Suppressor macrophage treated with lipopolysaccharide for 1 hour (primary cell): ENCODE data around the gene ACOX3.
A peak's percentile ranks its signal among the peaks of the same experiment; 100 is the strongest.
"Not testable (repeated sequence)": the region's sequence is repeated elsewhere in the genome, so short reads cannot be mapped to it uniquely, and the experiment has no call there.

Source experiments
- DNase-seq, 3 donors: peaks; one replicate each; pipeline ENCODE4 v3.0.0-alpha.2; 2020 to 2022

Gene ACOX3

GRCh38 chr4:8431553-8431952 is 9.0 kb downstream of the ACOX3 start:
- DNase-seq: no peak

- DNase-seq: peak; percentile 91 to 97 (median 96)
These were observed 12.0 kb downstream of the ACOX3 start for GRCh38 chr4:8428288-8429097.

GRCh38 chr4:8427761-8428287 is 12.7 kb downstream of the ACOX3 start:
- DNase-seq: peak; percentile 75 to 83 (median 81)

- no peak for DNase-seq
These were observed 13.3 kb downstream of the ACOX3 start for GRCh38 chr4:8427262-8427661.

DNA sequence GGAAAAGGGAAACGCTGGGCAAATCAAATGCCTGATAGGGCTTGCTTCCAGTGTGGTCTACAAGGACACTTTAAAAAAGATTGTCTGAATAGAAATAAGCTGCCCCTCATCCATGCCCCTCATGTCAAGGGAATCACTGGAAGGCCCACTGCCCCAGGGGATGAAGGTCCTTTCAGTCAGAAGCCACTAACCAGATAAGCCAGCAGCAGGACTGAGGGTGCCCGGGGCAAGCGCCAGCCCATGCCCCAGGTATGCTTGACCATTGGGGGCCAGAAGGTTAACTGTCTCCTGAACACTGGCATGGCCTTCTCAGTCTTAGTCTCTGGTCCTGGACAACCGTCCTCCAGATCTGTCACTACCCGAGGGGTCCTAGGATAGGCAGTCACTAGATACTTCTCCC is 17.7 kb downstream of the ACOX3 start:
- no peak for DNase-seq

DNA sequence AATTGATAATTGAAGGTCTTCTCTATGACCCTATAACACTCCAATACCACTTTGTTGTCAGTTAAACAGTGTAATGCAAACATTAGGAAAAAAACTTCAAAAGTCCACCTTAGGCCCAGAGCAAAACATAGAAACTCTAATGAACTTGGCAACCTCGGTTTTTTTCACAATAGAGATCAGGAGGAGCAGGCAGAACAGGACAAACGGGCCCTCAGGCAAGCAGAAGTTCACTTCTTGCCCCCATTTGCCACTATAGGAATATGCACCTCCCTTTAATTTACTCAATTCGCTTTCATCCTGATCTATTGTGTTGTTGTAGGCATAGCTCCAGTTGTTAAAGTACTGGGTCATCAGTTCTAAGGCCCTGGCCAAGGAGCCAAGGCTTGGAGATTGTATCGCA is 18.2 kb downstream of the ACOX3 start:
- DNase-seq: no peak

- not testable (repeated sequence) for DNase-seq
These were observed 20.4 kb downstream of the ACOX3 start for GRCh38 chr4:8420151-8420550.

GRCh38 chr4:8419222-8420041 is 21.1 kb downstream of the ACOX3 start:
- peak; percentile 94 to 99 (median 97) for DNase-seq

DNA sequence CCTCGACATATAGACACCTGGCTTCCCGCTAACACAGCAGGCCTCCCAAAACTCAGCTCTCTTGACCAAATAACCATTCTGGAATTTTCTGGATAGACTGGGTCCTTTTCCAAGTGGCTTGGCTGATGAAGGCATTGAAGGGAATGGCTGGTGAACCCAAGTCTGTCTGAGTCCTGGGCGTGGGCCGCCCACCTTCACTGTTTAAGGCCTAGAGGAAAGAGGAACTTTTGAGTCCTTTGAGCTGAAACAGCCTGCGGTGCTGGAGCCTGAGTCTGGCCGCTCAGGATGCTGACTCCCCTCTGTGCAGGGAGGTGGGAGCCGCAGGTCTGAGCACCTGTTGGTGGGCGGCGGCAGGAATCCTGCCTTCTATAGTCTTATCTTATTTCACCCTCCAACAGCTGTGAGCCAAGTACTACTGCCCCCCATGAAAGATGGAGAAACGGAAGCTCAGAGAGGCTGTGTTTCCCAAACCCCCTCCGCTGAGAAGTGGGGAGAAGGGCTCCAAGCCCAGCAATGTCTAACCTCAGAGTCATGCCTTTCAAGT is 23.4 kb downstream of the ACOX3 start:
- peak; percentile 48 to 56 (median 52) for DNase-seq

- peak in 1 of 3 donors; percentile 28 for DNase-seq
These were observed 26.1 kb downstream of the ACOX3 start for GRCh38 chr4:8414377-8414776.

DNA sequence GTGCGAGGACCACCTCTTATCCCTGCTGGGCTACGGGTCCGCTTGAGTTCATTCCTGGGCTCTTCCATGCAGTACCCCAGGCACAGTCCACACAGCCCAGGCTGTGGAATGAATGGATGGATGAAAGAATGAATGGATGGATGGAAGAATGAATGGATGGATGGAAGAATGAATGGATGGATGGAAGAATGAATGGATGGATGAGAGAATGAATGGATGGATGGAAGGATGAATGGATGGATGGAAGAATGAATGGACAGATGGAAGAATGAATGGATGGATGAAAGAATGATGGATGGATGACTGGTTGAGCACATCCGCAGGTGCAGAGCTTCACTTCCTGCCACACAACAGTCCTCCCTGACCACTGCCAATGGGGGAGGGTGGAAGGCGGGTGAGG is 28.2 kb downstream of the ACOX3 start:
- no peak for DNase-seq

DNA sequence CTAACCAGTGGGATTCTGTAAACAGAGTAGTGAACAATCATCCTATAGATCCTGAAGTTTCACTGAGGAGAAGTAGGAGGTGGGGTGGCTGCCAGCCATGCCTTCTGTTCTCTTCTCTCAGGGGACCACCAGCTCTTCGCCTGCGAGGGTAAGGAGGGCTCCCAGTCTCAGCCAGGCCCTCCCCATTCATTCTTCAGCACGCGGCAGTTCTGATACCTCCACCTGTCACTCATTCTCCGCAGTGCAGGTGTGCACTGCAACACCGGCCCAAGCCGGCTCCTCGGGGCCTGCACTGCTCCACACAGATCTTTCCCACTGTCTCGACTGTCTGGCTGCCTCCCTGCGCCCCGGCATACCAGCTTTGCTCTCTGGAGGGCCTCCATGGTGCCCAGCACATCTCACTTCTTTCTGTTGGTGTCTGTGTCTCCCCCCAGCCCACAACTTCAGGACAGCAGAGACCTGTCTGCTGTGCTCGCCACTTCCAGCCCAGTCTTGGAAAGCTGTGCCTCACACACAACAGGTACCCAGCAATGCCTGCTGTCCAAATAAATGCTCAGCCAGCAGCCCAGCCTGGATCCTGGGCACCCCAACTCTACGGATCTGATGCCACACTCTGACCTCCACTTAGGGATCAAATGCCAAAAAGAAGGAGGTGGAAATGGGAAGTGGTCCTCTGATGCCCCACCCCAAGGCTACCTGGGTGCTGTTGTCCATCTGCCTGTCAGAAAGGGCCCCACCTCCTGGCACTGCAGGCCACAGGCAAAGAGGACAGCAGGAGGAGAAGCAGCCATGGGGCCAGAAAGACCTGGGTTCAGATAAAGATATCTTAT is 29.0 kb downstream of the ACOX3 start:
- no peak for DNase-seq

- peak; percentile 68 to 78 (median 70) for DNase-seq
These were observed 29.8 kb downstream of the ACOX3 start for GRCh38 chr4:8410641-8411271.

DNA sequence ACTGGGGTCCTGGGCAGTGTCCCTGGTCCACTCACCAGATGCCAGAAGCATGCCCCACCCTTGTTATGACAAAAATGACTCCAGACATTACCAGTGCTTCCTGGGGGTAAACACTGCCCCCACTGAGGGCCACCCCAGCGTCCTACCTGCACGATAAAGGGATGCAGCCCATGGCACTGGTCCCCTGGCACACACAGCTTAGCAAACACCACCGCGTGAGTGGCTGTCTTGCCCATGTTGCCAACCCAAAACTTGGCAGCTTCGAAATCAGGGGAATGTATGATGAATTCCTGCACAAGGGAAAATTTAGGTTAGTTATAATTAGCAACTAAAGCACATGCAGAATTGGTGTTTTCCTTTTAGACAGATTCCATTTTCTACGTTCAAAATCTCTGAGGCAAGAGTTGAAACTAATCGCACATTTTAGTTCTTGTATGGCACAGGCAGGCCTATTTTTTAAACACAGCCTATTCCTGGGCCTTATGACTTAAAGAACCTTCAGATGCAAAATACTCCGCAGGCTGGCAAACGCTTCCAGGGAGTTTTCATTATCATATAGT is 30.4 kb downstream of the ACOX3 start:
- DNase-seq: no peak

GRCh38 chr4:8409264-8410065 is 31.1 kb downstream of the ACOX3 start:
- DNase-seq: peak; percentile 27 to 47 (median 32)

- DNase-seq: no peak
These were observed 32.8 kb downstream of the ACOX3 start for GRCh38 chr4:8407756-8408155.

DNA sequence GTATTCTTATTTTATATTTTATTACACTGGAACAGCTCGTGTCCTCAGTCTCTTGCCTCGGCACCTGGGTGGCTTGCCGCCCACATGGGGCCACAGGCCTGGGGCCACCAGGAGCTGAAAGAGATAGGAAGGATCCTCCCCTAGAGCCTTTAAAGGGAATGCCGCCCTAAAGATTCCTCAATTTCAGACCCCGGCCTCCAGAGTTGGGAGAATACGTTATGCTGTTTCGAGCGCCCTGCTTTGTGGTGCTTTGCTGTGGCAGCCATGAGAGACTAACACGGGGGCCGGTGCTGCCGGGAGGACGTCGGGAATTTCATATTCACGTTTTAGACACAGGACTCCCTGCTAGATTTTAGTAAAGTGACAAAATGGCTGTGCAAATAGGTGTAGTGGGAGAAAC is 33.2 kb downstream of the ACOX3 start:
- DNase-seq: no peak

- peak in 1 of 3 donors; percentile 15 for DNase-seq
These were observed 33.6 kb downstream of the ACOX3 start for GRCh38 chr4:8406887-8407286.

GRCh38 chr4:8405516-8405875 is 35.0 kb downstream of the ACOX3 start:
- no peak for DNase-seq

GRCh38 chr4:8404791-8405515 is 35.6 kb downstream of the ACOX3 start:
- DNase-seq: no peak
